Upper lobe of left lung (tissue), 4 donors: ENCODE measurements around the gene RNU4-1.

Experiments
- CTCF ChIP-seq, 6 experiments: fragments of 450-650 bp in 4 of 6; fragments of 200-600 bp in 2 of 6; sonication (generic) in 2 of 6; IDR thresholded peaks; one replicate each; pipeline ENCODE4 v1.5.1; 2016 to 2019; ENCODE audit warnings: antibody characterized with exemption in 6 of 6
- POLR2A ChIP-seq, 4 donors: fragments of 450-650 bp; IDR thresholded peaks; one replicate each; pipeline ENCODE4 v1.5.1; 2016 to 2017; ENCODE audit warnings: antibody characterized with exemption in 4 of 4, mild to moderate bottlenecking in 2 of 4
- POLR2AphosphoS5 ChIP-seq, 2 donors: sonication (generic); formaldehyde crosslinking; IDR thresholded peaks; one replicate each; pipeline ENCODE4 v1.5.1; 2017; ENCODE audit warnings: antibody characterized with exemption in 2 of 2

- TF ChIP-seq POLR2AphosphoS5 (IDR thresholded peaks at IDR 0.05) (no peak), POLR2A (IDR thresholded peaks at IDR 0.05) (no peak), CTCF (IDR thresholded peaks at IDR 0.05) (no peak)
Measured at GRCh38 chr12:120264086-120264903, 28.7 kb downstream of the RNU4-1 start.
